HL-60 (cell line): ENCODE results near the gene MAP3K21.
A peak's percentile ranks its signal among the peaks of the same experiment; 100 is the strongest.

ENCODE experiments used
- DNase-seq, 2 experiments: peaks; one replicate each; pipeline ENCODE4 v3.0.0-alpha.2; 2010 to 2020; ENCODE audit warnings: low read depth in 1 of 2, low spot score in 1 of 2
- H3K27ac ChIP-seq: fragments of 250-450 bp; sonication (Bioruptor Pico); replicated peaks from 2 replicates; pipeline ENCODE4 v1.5.1; 2020; ENCODE audit warnings: mild to moderate bottlenecking, moderate library complexity
- H3K27me3 ChIP-seq: fragments of 250-450 bp; sonication (Bioruptor Pico); 2 replicates; pipeline ENCODE4 v1.5.1; 2021; ENCODE audit warnings: mild to moderate bottlenecking, moderate library complexity; ENCODE audit not compliant: insufficient read depth, poor library complexity, severe bottlenecking
- H3K4me3 ChIP-seq: replicated peaks from 2 replicates; pipeline ENCODE4 v1.5.1; 2011; ENCODE audit warnings: mild to moderate bottlenecking, control low read depth, low read length; ENCODE audit not compliant: insufficient read depth
- GABPA ChIP-seq: IDR thresholded peaks from 2 replicates; pipeline ENCODE4 v1.6.1; 2012; ENCODE audit warnings: low read depth
- POLR2AphosphoS5 ChIP-seq: IDR thresholded peaks from 2 replicates; pipeline ENCODE4 v1.6.1; 2012; ENCODE audit warnings: low read depth
- SPI1 ChIP-seq: IDR thresholded peaks from 2 replicates; pipeline ENCODE4 v1.6.1; 2012; ENCODE audit warnings: low read depth, mild to moderate bottlenecking, borderline replicate concordance
- TF ChIP-seq, protein P1 (sequence below): IDR thresholded peaks from one replicate; pipeline ENCODE4 v1.5.1; 2011; ENCODE audit warnings: low read length, control low read depth, inconsistent platforms; ENCODE audit not compliant: insufficient read depth
- TF ChIP-seq, protein P2 (sequence below): IDR thresholded peaks from 2 replicates; pipeline ENCODE4 v1.6.1; 2012; ENCODE audit warnings: low read depth; ENCODE audit not compliant: insufficient replicate concordance

Gene MAP3K21

DNA sequence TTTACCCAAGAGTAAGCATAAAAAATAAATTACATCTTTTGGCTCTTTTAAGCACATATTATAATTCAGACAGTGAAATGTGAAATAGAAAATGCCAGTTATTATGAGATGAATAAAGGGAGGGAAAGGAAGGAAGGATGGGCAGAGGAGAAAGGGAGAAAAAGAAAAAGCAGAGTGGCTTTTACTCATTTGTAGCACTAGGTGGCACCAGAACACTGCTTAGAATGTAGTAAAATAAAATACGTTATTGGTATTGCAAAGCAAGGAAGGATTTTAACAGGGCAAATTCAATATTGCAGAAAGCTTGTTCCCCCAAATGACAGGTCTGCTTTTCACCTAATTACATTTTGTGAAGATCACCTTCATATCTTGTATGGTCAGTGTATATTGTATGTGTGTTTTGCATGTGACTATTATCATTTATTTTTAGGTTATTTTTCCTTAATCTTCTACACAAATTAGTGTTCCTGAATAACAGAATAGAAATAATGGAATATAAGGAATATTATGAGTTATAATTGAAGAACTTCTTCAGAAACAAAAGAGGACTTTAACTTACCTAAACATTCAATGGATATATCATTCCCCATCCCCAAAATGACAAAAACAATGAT is 22.9 kb upstream of the MAP3K21 start:
- no peaks in the 10 kb centered on the region for H3K27me3 ChIP-seq
- H3K27ac ChIP-seq = no peak overlapping the region
- TF ChIP-seq, protein P1, sequence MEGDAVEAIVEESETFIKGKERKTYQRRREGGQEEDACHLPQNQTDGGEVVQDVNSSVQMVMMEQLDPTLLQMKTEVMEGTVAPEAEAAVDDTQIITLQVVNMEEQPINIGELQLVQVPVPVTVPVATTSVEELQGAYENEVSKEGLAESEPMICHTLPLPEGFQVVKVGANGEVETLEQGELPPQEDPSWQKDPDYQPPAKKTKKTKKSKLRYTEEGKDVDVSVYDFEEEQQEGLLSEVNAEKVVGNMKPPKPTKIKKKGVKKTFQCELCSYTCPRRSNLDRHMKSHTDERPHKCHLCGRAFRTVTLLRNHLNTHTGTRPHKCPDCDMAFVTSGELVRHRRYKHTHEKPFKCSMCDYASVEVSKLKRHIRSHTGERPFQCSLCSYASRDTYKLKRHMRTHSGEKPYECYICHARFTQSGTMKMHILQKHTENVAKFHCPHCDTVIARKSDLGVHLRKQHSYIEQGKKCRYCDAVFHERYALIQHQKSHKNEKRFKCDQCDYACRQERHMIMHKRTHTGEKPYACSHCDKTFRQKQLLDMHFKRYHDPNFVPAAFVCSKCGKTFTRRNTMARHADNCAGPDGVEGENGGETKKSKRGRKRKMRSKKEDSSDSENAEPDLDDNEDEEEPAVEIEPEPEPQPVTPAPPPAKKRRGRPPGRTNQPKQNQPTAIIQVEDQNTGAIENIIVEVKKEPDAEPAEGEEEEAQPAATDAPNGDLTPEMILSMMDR = peak; percentile 61
- TF ChIP-seq SPI1 (no peak), GABPA (no peak), POLR2AphosphoS5 (no peak)
- TF ChIP-seq, protein P2, sequence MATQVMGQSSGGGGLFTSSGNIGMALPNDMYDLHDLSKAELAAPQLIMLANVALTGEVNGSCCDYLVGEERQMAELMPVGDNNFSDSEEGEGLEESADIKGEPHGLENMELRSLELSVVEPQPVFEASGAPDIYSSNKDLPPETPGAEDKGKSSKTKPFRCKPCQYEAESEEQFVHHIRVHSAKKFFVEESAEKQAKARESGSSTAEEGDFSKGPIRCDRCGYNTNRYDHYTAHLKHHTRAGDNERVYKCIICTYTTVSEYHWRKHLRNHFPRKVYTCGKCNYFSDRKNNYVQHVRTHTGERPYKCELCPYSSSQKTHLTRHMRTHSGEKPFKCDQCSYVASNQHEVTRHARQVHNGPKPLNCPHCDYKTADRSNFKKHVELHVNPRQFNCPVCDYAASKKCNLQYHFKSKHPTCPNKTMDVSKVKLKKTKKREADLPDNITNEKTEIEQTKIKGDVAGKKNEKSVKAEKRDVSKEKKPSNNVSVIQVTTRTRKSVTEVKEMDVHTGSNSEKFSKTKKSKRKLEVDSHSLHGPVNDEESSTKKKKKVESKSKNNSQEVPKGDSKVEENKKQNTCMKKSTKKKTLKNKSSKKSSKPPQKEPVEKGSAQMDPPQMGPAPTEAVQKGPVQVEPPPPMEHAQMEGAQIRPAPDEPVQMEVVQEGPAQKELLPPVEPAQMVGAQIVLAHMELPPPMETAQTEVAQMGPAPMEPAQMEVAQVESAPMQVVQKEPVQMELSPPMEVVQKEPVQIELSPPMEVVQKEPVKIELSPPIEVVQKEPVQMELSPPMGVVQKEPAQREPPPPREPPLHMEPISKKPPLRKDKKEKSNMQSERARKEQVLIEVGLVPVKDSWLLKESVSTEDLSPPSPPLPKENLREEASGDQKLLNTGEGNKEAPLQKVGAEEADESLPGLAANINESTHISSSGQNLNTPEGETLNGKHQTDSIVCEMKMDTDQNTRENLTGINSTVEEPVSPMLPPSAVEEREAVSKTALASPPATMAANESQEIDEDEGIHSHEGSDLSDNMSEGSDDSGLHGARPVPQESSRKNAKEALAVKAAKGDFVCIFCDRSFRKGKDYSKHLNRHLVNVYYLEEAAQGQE = no peak
- peak in 1 of 2 experiments; percentile 15 for DNase-seq
- no peak overlapping the region for H3K4me3 ChIP-seq

DNA sequence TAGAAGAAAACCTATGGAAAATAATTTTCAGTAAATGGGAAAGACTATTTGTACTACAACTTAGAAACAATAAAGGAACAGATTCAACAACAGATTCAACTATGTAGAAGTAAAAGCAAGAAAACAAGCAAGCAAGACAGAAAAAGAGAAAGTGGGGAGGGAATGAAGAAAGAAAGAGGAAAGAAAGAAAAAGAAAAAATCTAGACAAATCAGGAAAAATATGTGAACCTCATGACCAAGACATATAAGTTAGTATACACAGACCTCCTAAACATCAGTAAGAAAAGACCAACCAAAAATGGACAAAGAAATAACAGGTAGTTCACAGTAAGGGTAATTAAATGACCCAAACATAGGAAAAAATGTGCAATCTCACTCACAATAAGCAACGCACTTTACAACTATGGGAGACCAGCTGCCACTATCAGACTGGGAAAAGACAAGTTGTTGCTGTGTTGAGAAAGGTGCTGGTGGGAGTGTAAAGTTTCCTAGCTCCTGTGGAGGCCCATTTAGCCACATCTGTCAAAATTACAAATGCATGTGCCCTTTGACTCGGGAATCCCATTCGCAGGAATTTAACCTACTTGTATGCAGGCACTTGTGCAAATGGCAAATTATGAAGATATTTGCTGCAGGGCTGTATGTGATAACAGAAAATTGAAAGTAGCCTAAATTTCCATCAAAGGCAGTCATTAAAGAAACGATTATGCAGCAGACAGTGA is 13.9 kb upstream of the MAP3K21 start:
- Histone ChIP-seq H3K4me3 (no peak overlapping the region), H3K27me3 (peaks cover 8% of the 10 kb centered on the region), H3K27ac (no peak overlapping the region)
- TF ChIP-seq, protein P2 = no peak
- TF ChIP-seq SPI1 (no peak), GABPA (no peak), POLR2AphosphoS5 (no peak)
- TF ChIP-seq, protein P1 = no peak
- no peak for DNase-seq

DNA sequence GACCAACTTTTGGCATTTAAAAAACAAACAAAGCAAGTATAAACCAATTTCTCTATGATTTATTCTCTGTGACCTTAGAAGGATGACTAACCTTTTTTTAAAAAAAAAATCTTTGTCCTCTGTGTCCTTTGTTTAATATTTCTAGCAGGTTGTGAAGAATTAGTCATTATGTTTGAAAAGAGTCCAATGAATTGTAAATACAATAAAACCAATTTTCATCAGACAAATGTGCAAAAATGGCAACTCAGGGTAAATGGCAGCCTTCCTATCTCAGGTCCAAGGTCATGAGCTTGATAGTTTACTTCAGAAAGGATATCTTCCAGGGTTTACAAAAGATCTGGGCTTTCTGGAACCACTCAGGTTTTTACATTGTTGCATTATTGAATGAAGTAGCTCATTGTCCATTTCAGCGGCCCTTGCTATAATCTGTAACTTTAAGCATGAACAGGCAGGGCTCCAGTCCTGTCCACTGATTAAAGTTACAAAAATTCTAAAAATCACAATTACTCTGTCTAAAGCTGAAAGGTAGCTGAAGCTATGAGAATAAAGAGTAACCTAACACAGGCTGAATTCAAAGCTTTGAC is 11.7 kb upstream of the MAP3K21 start:
- DNase-seq = no peak
- TF ChIP-seq, protein P1 = no peak
- TF ChIP-seq SPI1 (no peak), GABPA (no peak), POLR2AphosphoS5 (no peak)
- TF ChIP-seq, protein P2 = no peak
- no peak overlapping the region for H3K27ac ChIP-seq

More for the DNA sequence above, 11.7 kb upstream of the MAP3K21 start:
- H3K4me3 ChIP-seq = no peak overlapping the region
- peaks cover 8% of the 10 kb centered on the region for H3K27me3 ChIP-seq
